Body of pancreas (tissue), 4 donors: ENCODE measurements around the gene LRRK1. TPM values are rescaled to one million over a fixed set of nuclear protein-coding genes. Genes with fewer than 3 reads are reported as not detected.
A peak's percentile ranks its signal among the peaks of the same experiment; 100 is the strongest.

ENCODE experiments used
- ATAC-seq: fragments of 150-250 bp; one replicate; pipeline ENCODE4 v1.9.1; 2016
- DNase-seq, 4 donors: peaks; one replicate each; pipeline ENCODE4 v3.0.0-alpha.2; 2019
- H3K27ac ChIP-seq, 4 donors: fragments of 200-600 bp; sonication (generic); 1 replicate in 3 of 4; 2 replicates in 1 of 4; pipeline versions ENCODE4 v1.5.1 to v1.6.1; 2016 to 2019; ENCODE audit warnings: mild to moderate bottlenecking in 1 of 4, mixed read lengths in 1 of 4, moderate library complexity in 1 of 4
- H3K27me3 ChIP-seq, 2 donors: fragments of 200-600 bp; sonication (generic); one replicate each; pipeline ENCODE4 v1.6.0; 2016; ENCODE audit warnings: mild to moderate bottlenecking in 1 of 2
- H3K36me3 ChIP-seq, 2 donors: fragments of 200-600 bp; sonication (generic); replicated peaks in 1 of 2; 2 replicates each; pipeline ENCODE4 v1.5.1; 2016; ENCODE audit warnings: low read depth in 2 of 2; ENCODE audit not compliant: insufficient read depth in 1 of 2
- H3K4me1 ChIP-seq: fragments of 200-600 bp; sonication (generic); one replicate; pipeline ENCODE4 v1.6.0; 2016
- H3K4me3 ChIP-seq, 2 donors: fragments of 200-600 bp; sonication (generic); 1 replicate in 1 of 2; 2 replicates in 1 of 2; pipeline ENCODE4 v1.5.1; 2016 to 2019
- H3K9me3 ChIP-seq, 3 donors: fragments of 200-600 bp; sonication (generic); 1 replicate in 2 of 3; 2 replicates in 1 of 3; pipeline ENCODE4 v1.5.1; 2016
- POLR2A ChIP-seq, 3 donors: fragments of 450-650 bp; IDR thresholded peaks; one replicate each; pipeline ENCODE4 v1.6.1; 2016; ENCODE audit warnings: antibody characterized with exemption in 3 of 3, mild to moderate bottlenecking in 2 of 3
- WGBS, 2 donors: methylation state at CpG; one replicate each; pipeline ENCODE4 v1.1.5; 2017; 5-methylcytosine and 5-hydroxymethylcytosine counted together
- intact Hi-C: fragments of 100-400 bp; cut with DNase I; formaldehyde crosslinking; loops from one replicate; pipeline ENCODE4 v1.15.1; 2023
- total RNA-seq, 2 donors: library from RNA; depleted of rRNA; stranded (reverse); fragments of >200 nt; gene quantifications; one replicate each; pipeline ENCODE4 v1.1.0, GENCODE V29; 2016
- TF ChIP-seq, protein P1 (sequence below), 7 experiments: fragments of 450-650 bp in 4 of 7; fragments of 200-600 bp in 3 of 7; sonication (generic) in 3 of 7; IDR thresholded peaks; one replicate each; pipeline ENCODE4 v1.5.1; 2016 to 2019; ENCODE audit warnings: antibody characterized with exemption in 7 of 7

Gene LRRK1
- total RNA-seq, 2 donors from 2014 or later = 12.2 to 14.0 TPM

- Histone ChIP-seq H3K4me1 (peaks cover 13% of the 10 kb centered on the region), H3K27me3 (no peaks in the 10 kb centered on the region), H3K36me3 (no peaks in the 10 kb centered on the region), H3K4me3 (no peak overlapping the region), H3K27ac (peak overlapping the region in 2 of 4 donors; percentile 50 to 58), H3K9me3 (no peaks in the 10 kb centered on the region)
- WGBS, 2 donors = 84 to 92% methylated on average over 9 of the region's 9 CpGs
- DNase-seq = no peak
- no peak for ATAC-seq
- intact Hi-C loops = no loop called here
- TF ChIP-seq POLR2A (IDR thresholded peaks at IDR 0.05) = no peak
- TF ChIP-seq, protein P1, sequence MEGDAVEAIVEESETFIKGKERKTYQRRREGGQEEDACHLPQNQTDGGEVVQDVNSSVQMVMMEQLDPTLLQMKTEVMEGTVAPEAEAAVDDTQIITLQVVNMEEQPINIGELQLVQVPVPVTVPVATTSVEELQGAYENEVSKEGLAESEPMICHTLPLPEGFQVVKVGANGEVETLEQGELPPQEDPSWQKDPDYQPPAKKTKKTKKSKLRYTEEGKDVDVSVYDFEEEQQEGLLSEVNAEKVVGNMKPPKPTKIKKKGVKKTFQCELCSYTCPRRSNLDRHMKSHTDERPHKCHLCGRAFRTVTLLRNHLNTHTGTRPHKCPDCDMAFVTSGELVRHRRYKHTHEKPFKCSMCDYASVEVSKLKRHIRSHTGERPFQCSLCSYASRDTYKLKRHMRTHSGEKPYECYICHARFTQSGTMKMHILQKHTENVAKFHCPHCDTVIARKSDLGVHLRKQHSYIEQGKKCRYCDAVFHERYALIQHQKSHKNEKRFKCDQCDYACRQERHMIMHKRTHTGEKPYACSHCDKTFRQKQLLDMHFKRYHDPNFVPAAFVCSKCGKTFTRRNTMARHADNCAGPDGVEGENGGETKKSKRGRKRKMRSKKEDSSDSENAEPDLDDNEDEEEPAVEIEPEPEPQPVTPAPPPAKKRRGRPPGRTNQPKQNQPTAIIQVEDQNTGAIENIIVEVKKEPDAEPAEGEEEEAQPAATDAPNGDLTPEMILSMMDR (IDR thresholded peaks at IDR 0.05) = no peak
Observed at GRCh38 chr15:101063212-101063611, 144.1 kb downstream of the LRRK1 start.

DNA sequence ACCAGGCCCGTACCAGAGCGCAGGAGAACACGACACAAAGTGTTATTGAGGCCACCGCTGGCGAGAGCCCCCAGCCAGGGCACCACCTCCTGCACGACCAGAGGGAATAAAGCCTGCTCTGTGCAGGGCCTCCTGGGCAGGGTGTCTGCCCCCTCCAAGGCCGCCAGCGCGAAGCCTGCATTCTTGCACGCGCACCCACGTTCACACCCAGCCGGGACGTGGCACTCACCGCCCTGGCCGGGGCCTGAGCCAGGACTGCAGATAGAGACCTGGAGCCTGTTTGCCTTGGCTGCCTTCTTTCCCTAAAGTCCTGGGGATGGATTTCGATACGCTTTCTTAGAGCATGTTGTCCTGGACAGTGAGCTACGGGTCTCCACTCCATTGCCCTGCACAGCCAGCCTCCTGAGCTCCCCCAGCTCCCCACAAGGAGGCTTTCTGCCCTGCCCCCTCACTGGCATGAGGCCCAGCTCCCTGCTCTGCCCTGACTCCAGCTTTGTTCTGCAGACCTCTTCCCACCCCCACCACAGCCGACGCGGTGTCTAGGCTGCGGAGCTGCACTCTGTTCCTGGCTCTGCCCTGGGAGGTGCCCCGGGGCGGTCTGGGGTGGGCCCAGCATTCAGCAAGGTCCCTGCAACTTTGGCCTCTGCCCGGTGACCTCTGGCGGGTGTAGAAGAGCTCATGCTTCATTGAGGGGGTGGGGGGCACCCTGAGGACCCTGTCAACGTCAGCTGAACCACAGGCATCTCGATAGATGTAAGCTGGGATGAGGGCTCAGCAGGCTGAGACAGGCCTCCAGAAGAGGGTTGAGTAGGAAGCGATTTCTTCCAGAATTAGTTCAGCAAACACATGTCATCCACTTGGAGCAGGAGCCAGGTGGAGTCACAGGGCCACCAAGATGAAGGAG lies 145.0 kb downstream of the LRRK1 start:
- TF ChIP-seq POLR2A (IDR thresholded peaks at IDR 0.05) = no peak
- TF ChIP-seq, protein P1 (IDR thresholded peaks at IDR 0.05) = no peak
- Histone ChIP-seq H3K4me3 (no peak overlapping the region), H3K4me1 (peaks cover 13% of the 10 kb centered on the region), H3K27ac (peak overlapping the region in 2 of 4 donors; percentile 50 to 58), H3K9me3 (no peaks in the 10 kb centered on the region), H3K36me3 (no peaks in the 10 kb centered on the region), H3K27me3 (no peaks in the 10 kb centered on the region)
- 61 to 63% methylated on average over 15 to 30 of the region's 30 CpGs for WGBS, 2 donors
- ATAC-seq (peak; percentile 79), DNase-seq (peak; percentile 41 to 56 (median 46))
- intact Hi-C loops = no loop called here

DNA sequence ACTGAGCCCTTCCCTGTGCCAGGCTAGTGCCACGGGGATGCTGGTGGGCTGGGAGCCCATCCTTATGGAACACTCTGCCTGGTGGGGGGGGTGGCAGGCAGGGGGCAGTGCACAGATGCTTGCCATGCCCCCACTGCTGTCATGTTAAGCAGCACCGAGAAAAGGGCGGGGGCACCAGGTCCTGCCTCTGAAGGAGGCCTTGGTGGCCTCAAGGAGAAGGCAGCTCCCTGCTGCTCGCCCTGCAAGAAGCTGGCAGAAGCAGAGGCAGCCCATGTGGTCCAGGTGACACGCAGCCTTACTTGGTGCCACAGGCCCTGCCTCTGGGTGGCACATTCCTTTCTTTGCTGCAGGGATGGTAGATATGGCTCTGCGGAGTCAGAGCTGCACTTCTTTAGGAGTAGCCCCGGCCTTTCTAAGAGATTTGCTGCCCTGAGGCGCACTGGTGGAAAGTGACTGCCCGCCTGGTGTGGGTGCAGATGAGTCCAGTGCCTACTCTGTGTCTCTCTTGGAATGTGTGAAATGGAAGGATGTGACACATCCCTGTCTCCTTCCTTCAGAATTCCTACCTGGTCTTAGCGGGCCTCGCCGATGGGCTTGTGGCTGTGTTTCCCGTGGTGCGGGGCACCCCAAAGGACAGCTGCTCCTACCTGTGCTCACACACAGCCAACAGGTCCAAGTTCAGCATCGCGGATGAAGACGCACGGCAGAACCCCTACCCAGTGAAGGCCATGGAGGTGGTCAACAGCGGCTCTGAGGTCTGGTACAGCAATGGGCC lies 145.8 kb downstream of the LRRK1 start:
- Histone ChIP-seq H3K36me3 (no peaks in the 10 kb centered on the region), H3K4me1 (peaks cover 14% of the 10 kb centered on the region), H3K4me3 (no peak overlapping the region), H3K27ac (peak overlapping the region in 2 of 4 donors; percentile 50 to 58), H3K27me3 (no peaks in the 10 kb centered on the region), H3K9me3 (no peaks in the 10 kb centered on the region)
- DNase-seq (no peak), ATAC-seq (no peak)
- WGBS, 2 donors = 92 to 94% methylated on average over 9 to 19 of the region's 19 CpGs
- no peak for TF ChIP-seq POLR2A (IDR thresholded peaks at IDR 0.05)
- TF ChIP-seq, protein P1 (IDR thresholded peaks at IDR 0.05) = no peak
- intact Hi-C loops = no loop called here

GRCh38 chr15:101065570-101066221 lies 146.5 kb downstream of the LRRK1 start:
- DNase-seq = no peak
- intact Hi-C loops = no loop called here
- H3K4me1 ChIP-seq = peaks cover 20% of the 10 kb centered on the region
- no peaks in the 10 kb centered on the region for H3K27me3 ChIP-seq
- 86 to 93% methylated on average over 22 to 27 of the region's 28 CpGs for WGBS, 2 donors
- no peaks in the 10 kb centered on the region for H3K36me3 ChIP-seq
- no peak overlapping the region for H3K4me3 ChIP-seq
- ATAC-seq = no peak
- no peak overlapping the region for H3K27ac ChIP-seq
- H3K9me3 ChIP-seq = no peaks in the 10 kb centered on the region
- TF ChIP-seq, protein P1 (IDR thresholded peaks at IDR 0.05) = no peak
- no peak for TF ChIP-seq POLR2A (IDR thresholded peaks at IDR 0.05)
